Epithelial cell of proximal tubule (primary cell): ENCODE measurements around the gene ANKRD1. TPM values are rescaled to one million over a fixed set of nuclear protein-coding genes. Genes with fewer than 3 reads are reported as not detected.
A peak's percentile ranks its signal among the peaks of the same experiment; 100 is the strongest.

Experiments
- DNase-seq: peaks from one replicate; pipeline ENCODE4 v3.0.0-alpha.2; 2011; ENCODE audit warnings: low read depth
- H3K4me3 ChIP-seq: 2 replicates; pipeline ENCODE4 v1.5.1; 2011; ENCODE audit warnings: low read depth, mild to moderate bottlenecking, low read length
- CTCF ChIP-seq: conservative IDR thresholded peaks from 2 replicates; pipeline ENCODE4 v1.5.1; 2012; ENCODE audit warnings: low read depth, mild to moderate bottlenecking, low read length
- total RNA-seq: library from RNA; depleted of rRNA; stranded (reverse); fragments of >200 nt; gene quantifications from 2 replicates; pipeline ENCODE4 v1.2.3, GENCODE V29; 2015

Gene ANKRD1
- total RNA-seq, 1 donor from 2014 or later, result 72.2 TPM

GRCh38 chr10:90872648-90873020, 48.3 kb downstream of the ANKRD1 start:
- no peak for TF ChIP-seq CTCF
- H3K4me3 ChIP-seq, result peak overlapping the region; percentile 90
- no peak for DNase-seq

- no peak for TF ChIP-seq CTCF
- peak; percentile 31 for DNase-seq
Measured at GRCh38 chr10:90871766-90872647, 48.9 kb downstream of the ANKRD1 start, which contains the start of gene RPP30. TSS of gene RPP30 (plus strand) at chr10:90871974. CDS start at chr10:90871987, 13 bp downstream.

GRCh38 chr10:90871279-90871765, 49.6 kb downstream of the ANKRD1 start:
- H3K4me3 ChIP-seq, result peak overlapping the region; percentile 90
- TF ChIP-seq CTCF, result peak; percentile 69
- peak; percentile 41 for DNase-seq

More at GRCh38 chr10:90871766-90872647, 48.9 kb downstream of the ANKRD1 start, which contains the start of gene RPP30:
- peak within 1 kb of the TSS; percentile 90 for H3K4me3 ChIP-seq

- no peak for DNase-seq
- no peak for TF ChIP-seq CTCF
- H3K4me3 ChIP-seq, result no peak overlapping the region
Measured at GRCh38 chr10:90866050-90866598, 54.8 kb downstream of the ANKRD1 start.

GRCh38 chr10:90865401-90865800, 55.5 kb downstream of the ANKRD1 start:
- DNase-seq, result no peak
- H3K4me3 ChIP-seq, result no peak overlapping the region
- TF ChIP-seq CTCF, result peak; percentile 35

- H3K4me3 ChIP-seq, result no peak overlapping the region
- TF ChIP-seq CTCF, result peak; percentile 82
- DNase-seq, result no peak
Measured at GRCh38 chr10:90862908-90863514, 57.9 kb downstream of the ANKRD1 start.

Other genes starting within 250 kb of the ANKRD1 start
- gene HTR7, start 63.0 kb downstream of the ANKRD1 start, total RNA-seq, result 0.06 and 1.2 TPM in 2 replicates
- gene RPP30, start 49.1 kb downstream of the ANKRD1 start, total RNA-seq, result 52.8 and 65.3 TPM in 2 replicates